GM12878 (cell line): ENCODE data around the gene ESRP2. TPM values are rescaled to one million over a fixed set of nuclear protein-coding genes. Genes with fewer than 3 reads are reported as not detected.

Experiments used
- ATAC-seq: fragments of 200-7000 bp; cut with Tn5 transposase; 3 replicates; pipeline ENCODE4 v1.9.1; 2020; ENCODE audit warnings: mild to moderate bottlenecking, moderate library complexity
- BruUV-seq: library from RNA; stranded (reverse); fragments of 400-500 nt; replicated peaks from 2 replicates; lab custom pipeline; 2021; lab: Mats Ljungman, UMichigan
- CTCF ChIA-PET: fragments of 300-600 bp; sonication (Branson Sonifier 250); formaldehyde crosslinking; extraction: SDS; loops from one replicate; lab custom pipeline; 2021; ENCODE audit warnings: inconsistent platforms; lab: Yijun Ruan, JAX
- POLR2A ChIA-PET: fragments of 350-600 bp; formaldehyde crosslinking; extraction: SDS; loops from one replicate; lab custom pipeline; 2021; ENCODE audit warnings: inconsistent platforms; lab: Charles Lee
- RAD21 ChIA-PET: fragments of 300-600 bp; sonication (Branson Sonifier 250); formaldehyde crosslinking; loops from one replicate; lab custom pipeline; 2023; ENCODE audit warnings: antibody characterized with exemption; ENCODE audit not compliant: unreplicated experiment; lab: Charles Lee
- SMC1A ChIA-PET: fragments of 300-600 bp; sonication (Branson Sonifier 250); formaldehyde crosslinking; loops from one replicate; lab custom pipeline; 2023; ENCODE audit not compliant: unreplicated experiment, uncharacterized antibody; lab: Charles Lee
- DNase-seq: peaks from one replicate; pipeline ENCODE4 v3.0.0-alpha.2; 2011; ENCODE audit warnings: low read depth, low spot score
- FAIRE-seq: peaks from 3 replicates; lab custom pipeline; 2011; peaks lifted over from hg19 to GRCh38; lab: Jason Lieb, UNC
- H2AFZ ChIP-seq: 2 replicates; pipeline ENCODE4 v1.6.0; 2011; ENCODE audit warnings: low read depth, low read length, control low read depth; ENCODE audit not compliant: control insufficient read depth
- H3K27ac ChIP-seq: 2 replicates; pipeline ENCODE4 v1.5.1; 2011; ENCODE audit warnings: control low read depth; ENCODE audit not compliant: control insufficient read depth, insufficient read depth
- H3K27me3 ChIP-seq, 2 experiments: replicated peaks in 1 of 2; 2 replicates each; pipeline versions ENCODE4 v1.6.0 to v1.6.1; 2011; ENCODE audit warnings: low read length in 1 of 2; ENCODE audit not compliant: control insufficient read depth in 2 of 2, insufficient read depth in 2 of 2
- H3K36me3 ChIP-seq, 2 experiments: 2 replicates each; pipeline ENCODE4 v1.5.1; 2011; ENCODE audit warnings: low read length in 1 of 2; ENCODE audit not compliant: control insufficient read depth in 2 of 2, insufficient read depth in 2 of 2
- H3K4me1 ChIP-seq: 2 replicates; pipeline ENCODE4 v1.6.1; 2011; ENCODE audit warnings: mild to moderate bottlenecking, low read length, moderate library complexity, mixed read lengths; ENCODE audit not compliant: control insufficient read depth, insufficient read depth
- H3K4me2 ChIP-seq: 2 replicates; pipeline ENCODE4 v1.6.0; 2011; ENCODE audit warnings: control low read depth; ENCODE audit not compliant: control insufficient read depth, insufficient read depth
- H3K4me3 ChIP-seq: fragments of 200-600 bp; sonication (generic); 2 replicates; pipeline ENCODE4 v1.5.1; 2016
- H3K79me2 ChIP-seq: 2 replicates; pipeline ENCODE4 v1.6.0; 2011; ENCODE audit warnings: low read length; ENCODE audit not compliant: control insufficient read depth, insufficient read depth
- H3K9ac ChIP-seq: 2 replicates; pipeline ENCODE4 v1.8.0; 2011; ENCODE audit warnings: low read length, control low read depth, mixed read lengths; ENCODE audit not compliant: control insufficient read depth, insufficient read depth
- H3K9me3 ChIP-seq: replicated peaks from 3 replicates; pipeline ENCODE4 v1.5.1; 2011; ENCODE audit warnings: mild to moderate bottlenecking, low read length; ENCODE audit not compliant: control insufficient read depth, insufficient read depth
- H4K20me1 ChIP-seq: 2 replicates; pipeline ENCODE4 v1.6.0; 2011; ENCODE audit not compliant: control insufficient read depth, insufficient read depth
- CHD4 ChIP-seq: fragments of 200-600 bp; sonication (generic); IDR thresholded peaks from 2 replicates; pipeline ENCODE4 v1.6.1; 2016; ENCODE audit warnings: mild to moderate bottlenecking
- EGR1 ChIP-seq, 2 experiments: IDR thresholded peaks; 1 replicate in 1 of 2; 2 replicates in 1 of 2; pipeline ENCODE4 v1.6.1; 2011 to 2012; ENCODE audit warnings: low read depth in 2 of 2, low read length in 2 of 2, borderline replicate concordance in 1 of 2, mild to moderate bottlenecking in 1 of 2, moderate library complexity in 1 of 2
- FOXM1 ChIP-seq: IDR thresholded peaks from 2 replicates; pipeline ENCODE4 v1.6.1; 2012; ENCODE audit warnings: low read depth, mild to moderate bottlenecking, inconsistent platforms, low read length, moderate library complexity
- HSF1 ChIP-seq: fragments of 150-350 bp; IDR thresholded peaks from 2 replicates; pipeline ENCODE4 v1.6.1; 2014; ENCODE audit warnings: mild to moderate bottlenecking, low read depth, low read length
- JUNB ChIP-seq: IDR thresholded peaks from 2 replicates; pipeline ENCODE4 v1.6.1; 2016; ENCODE audit warnings: antibody characterized with exemption, mild to moderate bottlenecking
- NFXL1 ChIP-seq: fragments of 450-650 bp; IDR thresholded peaks from 2 replicates; pipeline ENCODE4 v1.6.1; 2017; ENCODE audit warnings: antibody characterized with exemption, mild to moderate bottlenecking, borderline replicate concordance
- POLR2AphosphoS5 ChIP-seq: IDR thresholded peaks from 2 replicates; pipeline ENCODE4 v1.6.1; 2011; ENCODE audit warnings: mild to moderate bottlenecking, low read length, inconsistent platforms
- RFX5 ChIP-seq: IDR thresholded peaks from 2 replicates; pipeline ENCODE4 v1.6.1; 2011; ENCODE audit warnings: low read depth, low read length, improper control_type of control experiment
- RUNX3 ChIP-seq: IDR thresholded peaks from 2 replicates; pipeline ENCODE4 v1.6.1; 2012; ENCODE audit warnings: low read length, inconsistent platforms
- SIX5 ChIP-seq: IDR thresholded peaks from 2 replicates; pipeline ENCODE4 v1.6.1; 2011; ENCODE audit warnings: mild to moderate bottlenecking, low read depth, low read length, moderate library complexity; ENCODE audit not compliant: severe bottlenecking
- WGBS: methylation state at CpG from one replicate; pipeline ENCODE4 v1.1.6; 2016; ENCODE audit warnings: low lambda C conversion rate; ENCODE audit not compliant: insufficient replicate concordance, insufficient coverage; ENCODE audit errors: missing lambda C conversion rate; 5-methylcytosine and 5-hydroxymethylcytosine counted together
- in situ Hi-C: fragments of 300-500 bp; cut with MboI; formaldehyde crosslinking; loops from 9 replicates; pipeline ENCODE4 v1.14.3; 2018; ENCODE audit warnings: mixed read lengths
- intact Hi-C: fragments of 100-400 bp; cut with micrococcal nuclease; formaldehyde crosslinking; loops from one replicate; pipeline ENCODE4 v1.14.2; 2022; ENCODE audit not compliant: unreplicated experiment
- polyA plus RNA-seq, 11 experiments: library from polyadenylated mRNA; depleted of rRNA in 4 of 11; unstranded in 6 of 11; stranded (reverse) in 5 of 11; fragments of >200 nt; fragmentation: Nextera tagmentation in 4 of 11; fragmentation: Illumina TruSeq in 1 of 11; extraction: Ambion mirVana in 4 of 11; extraction: Trizol in 1 of 11; gene quantifications; 1 replicate in 1 of 11; 2 replicates in 10 of 11; pipeline versions ENCODE4 v1.2.1 to v1.2.3, GENCODE V29; 2011 to 2016; ENCODE audit warnings: inconsistent platforms in 2 of 11, missing spikeins in 2 of 11, low read depth in 1 of 11
- total RNA-seq, 4 experiments: library from RNA; depleted of rRNA in 3 of 4; stranded (reverse); fragments of >200 nt in 3 of 4; fragmentation: Illumina TruSeq in 1 of 4; extraction: Trizol in 1 of 4; gene quantifications; 2 replicates each; pipeline versions ENCODE4 v1.2.1 to v1.2.3, GENCODE V29; 2013 to 2021
- TF ChIP-seq, protein P1 (sequence below): fragments of 450-650 bp; IDR thresholded peaks from 2 replicates; pipeline ENCODE4 v1.6.1; 2017; ENCODE audit warnings: borderline replicate concordance
- TF ChIP-seq, protein P2 (sequence below): IDR thresholded peaks from 2 replicates; pipeline ENCODE4 v1.6.1; 2012; ENCODE audit warnings: mild to moderate bottlenecking, low read depth, low read length

The ESRP2 gene
- total and polyA plus RNA-seq, 10 of the 15 experiments (the other 5 are each of a cell fraction or from before 2014, with no cell fraction given), result 0.04 to 0.64 (median 0.08) TPM; not detected in 3

DNA sequence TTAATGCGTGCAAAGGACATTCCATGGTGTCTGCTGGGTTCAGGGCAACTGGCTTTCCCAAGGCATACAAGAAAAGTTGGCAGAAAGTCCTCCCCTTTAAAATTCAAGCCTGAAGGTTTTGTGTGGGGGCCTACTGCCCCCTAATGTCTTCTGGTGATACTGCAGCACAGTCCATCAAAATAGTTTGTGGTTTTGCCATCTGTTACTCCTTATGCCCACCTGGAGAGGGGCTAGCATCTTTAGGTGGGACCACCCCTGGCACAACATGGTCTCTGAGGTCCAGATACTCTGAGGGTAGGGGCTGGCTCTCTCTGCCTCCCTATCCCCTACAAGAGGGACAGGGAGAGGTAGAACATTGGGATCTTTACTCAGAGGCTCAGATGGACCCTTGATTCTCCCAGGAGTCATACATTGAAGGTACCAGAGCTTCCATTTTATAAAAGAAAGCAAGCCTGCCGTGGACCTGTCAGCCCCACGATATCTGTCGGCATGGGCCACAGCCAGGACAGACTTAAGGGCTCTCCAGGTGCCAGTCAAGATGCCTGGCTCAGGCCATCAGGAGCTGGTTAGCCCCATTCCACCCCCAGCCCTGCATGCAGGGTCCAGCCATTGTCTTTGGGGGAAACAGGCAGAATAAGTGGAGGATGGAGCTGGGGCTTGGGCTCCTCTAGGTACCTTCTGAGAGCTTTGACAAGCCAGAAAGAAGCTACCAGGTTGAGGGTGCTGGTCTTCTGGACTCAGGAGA is 6.3 kb downstream of the ESRP2 start (continued):
- no peak for TF ChIP-seq SIX5
- TF ChIP-seq RUNX3, result peak; percentile 89
- no peak for TF ChIP-seq NFXL1
- TF ChIP-seq FOXM1, result 0 out of 2 replicates have a peak, but pooled peaks have one; percentile 17

DNA sequence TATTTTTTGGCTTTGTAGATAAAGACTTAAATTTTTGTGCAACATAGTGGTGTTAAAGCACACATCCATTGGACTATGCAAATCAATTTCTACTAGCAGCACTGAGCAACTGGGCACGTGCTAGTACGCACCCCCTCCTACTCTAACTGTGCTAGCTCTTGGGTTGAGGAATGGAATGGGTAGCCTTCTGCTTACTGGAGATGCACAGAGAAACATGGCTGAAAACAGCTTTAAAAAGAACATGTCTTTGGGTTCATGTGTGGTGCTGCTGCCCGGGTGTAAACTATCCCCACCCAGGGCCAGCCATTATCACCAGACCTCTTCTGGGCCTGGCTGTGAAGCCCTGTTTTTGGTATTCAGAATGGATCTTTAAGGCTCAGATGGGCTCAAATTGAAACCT is 7.3 kb downstream of the ESRP2 start:
- no peak for DNase-seq
- no peak overlapping the region for H3K4me2 ChIP-seq
- no peak overlapping the region for H3K27ac ChIP-seq
- no peaks in the 10 kb centered on the region for H3K27me3 ChIP-seq
- H3K36me3 ChIP-seq, result peaks cover 6 to 7% of the 10 kb centered on the region in 2 experiments; a peak in 3 of 4 replicates
- no peak overlapping the region for H3K4me3 ChIP-seq
- WGBS, result 96% methylated on average over 3 of the region's 3 CpGs
- intact Hi-C loops (loop anchor here (1.0 to 5.0 kb wide), 6 partner anchors 134 to 412 kb away; partner anchors contain the start of gene NRN1L), in situ Hi-C loops (loop anchor here (5.0 kb wide), 2 partner anchors 136 to 236 kb away; no protein-coding TSS in a partner anchor)
- POLR2A ChIA-PET, result interaction anchor here (0.6 to 1.8 kb wide), 3 partner anchors 135 to 158 kb away, joined by 3 to 4 read pairs (median 3); no protein-coding TSS in a partner anchor
- no peak overlapping the region for H3K9ac ChIP-seq
- RAD21 ChIA-PET, result interaction anchor here (0.6 to 2.7 kb wide), 13 partner anchors 9 to 388 kb away, joined by 3 to 16 read pairs (median 4); no protein-coding TSS in a partner anchor
- no peak for FAIRE-seq
- ATAC-seq, result no peak
- CTCF ChIA-PET, result interaction anchor here (0.7 to 5.3 kb wide), 27 partner anchors 10 to 714 kb away, joined by 3 to 72 read pairs (median 4); partner anchors contain the start of gene NFATC3
- SMC1A ChIA-PET, result interaction anchor here (0.6 to 2.8 kb wide), 16 partner anchors 9 to 454 kb away, joined by 3 to 18 read pairs (median 4); partner anchors contain the start of gene NFATC3
- peaks cover 12% of the 10 kb centered on the region for H3K4me1 ChIP-seq
- no peaks in the 10 kb centered on the region for H3K9me3 ChIP-seq
- BruUV-seq, result no TSS peak
- no peaks in the 10 kb centered on the region for H4K20me1 ChIP-seq
- H2AFZ ChIP-seq, result no peak overlapping the region
- no peaks in the 10 kb centered on the region for H3K79me2 ChIP-seq
- TF ChIP-seq, protein P1, sequence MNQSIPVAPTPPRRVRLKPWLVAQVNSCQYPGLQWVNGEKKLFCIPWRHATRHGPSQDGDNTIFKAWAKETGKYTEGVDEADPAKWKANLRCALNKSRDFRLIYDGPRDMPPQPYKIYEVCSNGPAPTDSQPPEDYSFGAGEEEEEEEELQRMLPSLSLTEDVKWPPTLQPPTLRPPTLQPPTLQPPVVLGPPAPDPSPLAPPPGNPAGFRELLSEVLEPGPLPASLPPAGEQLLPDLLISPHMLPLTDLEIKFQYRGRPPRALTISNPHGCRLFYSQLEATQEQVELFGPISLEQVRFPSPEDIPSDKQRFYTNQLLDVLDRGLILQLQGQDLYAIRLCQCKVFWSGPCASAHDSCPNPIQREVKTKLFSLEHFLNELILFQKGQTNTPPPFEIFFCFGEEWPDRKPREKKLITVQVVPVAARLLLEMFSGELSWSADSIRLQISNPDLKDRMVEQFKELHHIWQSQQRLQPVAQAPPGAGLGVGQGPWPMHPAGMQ, result no peak
- TF ChIP-seq EGR1 (IDR thresholded peaks at IDR 0.05; ENCODE audit: borderline replicate concordance in 1 of 2, low read depth in 2 of 2, low read length in 2 of 2), result no peak
- no peak for TF ChIP-seq POLR2AphosphoS5
- no peak for TF ChIP-seq HSF1
- TF ChIP-seq, protein P2, sequence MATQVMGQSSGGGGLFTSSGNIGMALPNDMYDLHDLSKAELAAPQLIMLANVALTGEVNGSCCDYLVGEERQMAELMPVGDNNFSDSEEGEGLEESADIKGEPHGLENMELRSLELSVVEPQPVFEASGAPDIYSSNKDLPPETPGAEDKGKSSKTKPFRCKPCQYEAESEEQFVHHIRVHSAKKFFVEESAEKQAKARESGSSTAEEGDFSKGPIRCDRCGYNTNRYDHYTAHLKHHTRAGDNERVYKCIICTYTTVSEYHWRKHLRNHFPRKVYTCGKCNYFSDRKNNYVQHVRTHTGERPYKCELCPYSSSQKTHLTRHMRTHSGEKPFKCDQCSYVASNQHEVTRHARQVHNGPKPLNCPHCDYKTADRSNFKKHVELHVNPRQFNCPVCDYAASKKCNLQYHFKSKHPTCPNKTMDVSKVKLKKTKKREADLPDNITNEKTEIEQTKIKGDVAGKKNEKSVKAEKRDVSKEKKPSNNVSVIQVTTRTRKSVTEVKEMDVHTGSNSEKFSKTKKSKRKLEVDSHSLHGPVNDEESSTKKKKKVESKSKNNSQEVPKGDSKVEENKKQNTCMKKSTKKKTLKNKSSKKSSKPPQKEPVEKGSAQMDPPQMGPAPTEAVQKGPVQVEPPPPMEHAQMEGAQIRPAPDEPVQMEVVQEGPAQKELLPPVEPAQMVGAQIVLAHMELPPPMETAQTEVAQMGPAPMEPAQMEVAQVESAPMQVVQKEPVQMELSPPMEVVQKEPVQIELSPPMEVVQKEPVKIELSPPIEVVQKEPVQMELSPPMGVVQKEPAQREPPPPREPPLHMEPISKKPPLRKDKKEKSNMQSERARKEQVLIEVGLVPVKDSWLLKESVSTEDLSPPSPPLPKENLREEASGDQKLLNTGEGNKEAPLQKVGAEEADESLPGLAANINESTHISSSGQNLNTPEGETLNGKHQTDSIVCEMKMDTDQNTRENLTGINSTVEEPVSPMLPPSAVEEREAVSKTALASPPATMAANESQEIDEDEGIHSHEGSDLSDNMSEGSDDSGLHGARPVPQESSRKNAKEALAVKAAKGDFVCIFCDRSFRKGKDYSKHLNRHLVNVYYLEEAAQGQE, result no peak
- TF ChIP-seq JUNB, result no peak
- TF ChIP-seq RFX5, result no peak
- TF ChIP-seq CHD4, result no peak
